GM18873 (cell line): ENCODE results near the gene PGAP3.
"Not testable (repeated sequence)": the region's sequence is repeated elsewhere in the genome, so short reads cannot be mapped to it uniquely, and the experiment has no call there.

Experiments used
- ATAC-seq: cut with Tn5 transposase; IDR thresholded peaks from one replicate; pipeline ENCODE4 v1.9.1; 2021; ENCODE audit warnings: mild to moderate bottlenecking, moderate library complexity, moderate number of reproducible peaks; ENCODE audit not compliant: unreplicated experiment, low FRiP score

The PGAP3 gene

DNA sequence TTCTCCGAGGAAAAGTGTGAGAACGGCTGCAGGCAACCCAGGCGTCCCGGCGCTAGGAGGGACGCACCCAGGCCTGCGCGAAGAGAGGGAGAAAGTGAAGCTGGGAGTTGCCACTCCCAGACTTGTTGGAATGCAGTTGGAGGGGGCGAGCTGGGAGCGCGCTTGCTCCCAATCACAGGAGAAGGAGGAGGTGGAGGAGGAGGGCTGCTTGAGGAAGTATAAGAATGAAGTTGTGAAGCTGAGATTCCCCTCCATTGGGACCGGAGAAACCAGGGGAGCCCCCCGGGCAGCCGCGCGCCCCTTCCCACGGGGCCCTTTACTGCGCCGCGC is 11.9 kb upstream of the PGAP3 start, which contains the start of gene ERBB2:
TSS of gene ERBB2 (plus strand) at position 247 of the 330 bp plus-strand sequence. CDS start 175 bp downstream, outside the sequence.
- ATAC-seq: no peak

GRCh38 chr17:39699157-39699817 is 11.4 kb upstream of the PGAP3 start:
- ATAC-seq: not testable (repeated sequence)

GRCh38 chr17:39697961-39698360 is 10.1 kb upstream of the PGAP3 start:
- ATAC-seq: no peak

GRCh38 chr17:39696731-39697130 is 8.9 kb upstream of the PGAP3 start:
- no peak for ATAC-seq

DNA sequence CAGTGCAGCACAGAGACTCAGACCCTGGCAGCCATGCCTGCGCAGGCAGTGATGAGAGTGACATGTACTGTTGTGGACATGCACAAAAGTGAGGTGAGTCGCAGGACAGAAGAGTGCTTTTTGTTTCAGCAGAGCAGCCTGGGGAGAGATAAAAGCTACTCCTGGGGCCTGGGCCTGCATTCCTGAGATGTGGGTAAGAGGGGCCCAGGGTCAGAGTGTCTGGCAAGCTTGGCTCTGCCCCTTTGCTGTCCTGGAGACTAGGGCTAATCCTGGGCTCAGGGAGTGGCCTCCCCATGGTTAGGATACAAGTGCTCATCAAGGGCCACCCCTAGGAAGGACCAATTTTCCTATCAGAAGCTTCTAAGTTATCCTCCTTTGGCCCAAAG is 7.2 kb upstream of the PGAP3 start:
- ATAC-seq: no peak

DNA sequence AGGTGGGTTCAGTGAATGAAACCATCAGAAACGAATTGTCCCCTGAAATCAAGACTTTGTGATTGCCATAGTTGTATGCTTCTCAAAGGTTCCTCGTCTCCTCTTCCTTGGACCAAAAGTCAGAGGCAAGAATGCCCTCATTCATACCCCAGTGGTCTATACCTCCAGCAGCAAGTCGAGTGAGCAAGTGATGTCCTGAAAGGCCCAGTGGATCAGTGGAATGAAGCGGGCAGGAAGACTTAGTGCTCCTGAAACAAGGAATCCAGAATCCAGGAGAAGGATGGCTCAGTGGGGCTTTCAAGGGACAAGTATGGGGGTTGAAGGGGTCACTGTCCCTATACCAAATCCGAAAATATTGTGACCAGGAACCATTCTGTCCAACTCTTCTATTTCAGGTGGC is 6.7 kb upstream of the PGAP3 start:
- no peak for ATAC-seq

DNA sequence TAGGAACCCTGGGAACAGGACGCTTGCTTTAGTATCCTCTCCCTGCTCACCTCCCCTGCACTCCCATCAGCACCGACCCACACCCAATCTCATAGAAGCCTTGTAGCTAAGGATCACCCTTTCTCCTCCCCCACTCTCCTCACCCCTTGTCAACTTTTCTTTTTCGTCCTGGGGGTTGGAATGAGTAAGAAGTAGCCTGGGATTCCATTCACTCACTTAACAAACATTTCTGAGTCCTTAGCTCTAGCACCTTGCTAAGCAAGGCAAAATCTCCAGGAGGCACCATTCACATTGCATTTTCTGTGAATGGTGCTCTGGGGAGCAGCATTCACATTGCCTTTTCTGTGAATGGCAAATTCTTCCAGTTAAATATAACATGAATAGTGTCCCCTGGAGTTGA is 1.1 kb upstream of the PGAP3 start:
- ATAC-seq: no peak

DNA sequence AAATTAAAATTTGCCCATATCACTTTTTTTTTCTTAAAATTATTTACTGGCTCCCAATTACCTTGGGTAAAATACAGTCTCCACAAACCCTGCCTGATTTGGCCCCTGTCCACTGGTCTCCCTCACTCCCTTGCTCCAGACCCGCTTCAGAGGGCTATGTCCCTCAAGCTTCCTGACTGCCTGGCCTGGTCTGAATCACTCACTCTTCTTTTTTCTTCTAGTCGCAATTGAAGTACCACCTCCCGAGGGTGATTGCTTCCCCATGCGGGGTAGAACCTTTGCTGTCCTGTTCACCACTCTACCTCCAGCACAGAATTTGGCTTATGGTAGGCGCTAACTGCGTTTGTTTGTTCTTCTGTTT is 598 bp upstream of the PGAP3 start:
- ATAC-seq: no peak

DNA sequence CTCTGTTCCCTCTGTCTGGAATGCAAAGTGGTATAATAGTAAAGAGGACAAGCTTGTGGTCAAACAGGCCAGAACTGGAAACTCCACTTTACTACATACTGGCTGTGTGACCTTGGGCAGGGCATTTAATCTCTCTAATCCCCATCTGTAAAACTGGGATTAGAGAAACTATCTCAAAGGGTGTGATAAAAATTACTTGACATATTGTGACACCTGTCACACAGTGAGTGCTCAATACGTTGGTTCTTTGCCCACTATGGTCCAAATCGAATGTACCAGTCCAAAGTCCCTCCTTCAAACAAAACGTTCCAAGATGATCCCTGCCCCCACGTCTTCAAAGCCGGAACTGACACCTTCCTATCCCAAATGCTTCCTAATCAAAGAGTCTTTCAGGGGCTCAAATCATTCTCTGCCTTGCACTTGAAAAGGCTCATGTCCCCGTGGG is 734 bp downstream of the PGAP3 start:
- no peak for ATAC-seq

GRCh38 chr17:39684369-39685192 is 3.3 kb downstream of the PGAP3 start:
- no peak for ATAC-seq

DNA sequence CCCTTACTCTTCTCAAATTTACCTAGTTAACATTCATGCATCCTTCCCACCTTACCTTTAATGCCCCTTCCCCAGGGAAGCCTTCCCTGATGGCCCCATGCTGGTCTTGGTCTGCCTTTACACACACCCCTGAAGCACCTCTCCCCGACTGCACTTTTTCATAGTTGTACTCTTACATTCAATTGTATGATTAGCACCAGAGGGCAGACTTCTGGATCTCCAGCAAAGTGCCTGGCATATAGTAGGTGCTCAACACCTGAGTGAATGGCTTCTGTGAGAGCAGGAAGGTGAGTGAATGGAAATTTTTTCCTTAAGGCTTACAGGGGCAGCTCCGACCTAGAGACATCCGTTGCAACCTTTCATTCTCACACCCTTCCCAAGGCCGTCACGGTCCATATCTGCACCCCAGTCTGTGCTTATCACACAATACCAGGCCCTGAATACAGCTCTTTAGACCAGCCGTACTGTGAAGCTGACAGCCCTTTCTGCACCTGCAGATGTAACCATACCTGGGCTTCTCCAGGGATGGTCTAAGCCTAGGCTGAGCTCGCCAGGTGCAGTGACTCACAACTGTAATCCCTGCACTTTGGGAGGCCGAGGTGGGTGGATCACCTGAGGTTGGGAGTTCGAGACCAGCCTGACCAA is 4.4 kb downstream of the PGAP3 start:
- ATAC-seq: no peak

- no peak for ATAC-seq
Measured at GRCh38 chr17:39679521-39680192, 8.2 kb downstream of the PGAP3 start.

GRCh38 chr17:39678340-39679116 is 9.3 kb downstream of the PGAP3 start:
- ATAC-seq: no peak

DNA sequence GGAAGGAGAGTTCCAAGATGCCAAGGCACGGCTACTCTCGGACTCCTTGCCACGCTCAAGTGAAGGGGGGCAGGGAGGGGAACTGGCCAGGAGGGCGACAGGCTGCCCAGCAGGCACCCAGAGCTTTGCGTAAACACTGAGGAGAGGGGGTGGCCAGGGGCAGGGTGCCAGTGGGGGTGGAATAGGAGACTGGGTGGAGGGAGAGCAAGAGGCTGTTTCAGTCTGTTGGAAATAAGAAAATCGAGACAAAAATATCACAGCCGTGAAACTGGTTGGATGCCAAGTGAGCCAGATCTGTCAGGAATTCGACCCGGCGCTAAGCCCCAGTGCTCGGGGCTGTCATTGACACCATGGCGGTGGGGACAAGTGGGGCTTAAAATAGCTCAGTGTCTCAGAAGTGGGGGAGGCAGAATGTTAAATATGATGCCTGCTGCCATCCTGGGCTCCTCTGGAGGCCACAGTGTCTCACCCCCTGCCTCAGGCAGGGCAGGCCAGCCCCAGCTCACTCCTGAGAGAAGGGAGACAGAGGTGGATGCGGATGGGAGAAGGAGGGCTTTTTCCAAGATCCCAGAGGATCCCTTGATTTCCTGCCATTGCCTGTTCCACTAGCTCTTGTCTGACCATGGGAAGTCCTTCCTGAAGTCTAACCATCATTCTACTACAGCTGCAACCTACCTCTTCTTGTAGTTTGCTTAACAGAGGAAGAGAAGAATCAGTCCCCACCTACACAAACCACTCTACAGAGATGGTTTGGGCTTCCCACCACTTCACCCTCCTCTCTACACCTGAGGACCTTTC is 10.1 kb downstream of the PGAP3 start:
- ATAC-seq: no peak

GRCh38 chr17:39677072-39677471 is 10.8 kb downstream of the PGAP3 start:
- ATAC-seq: no peak

GRCh38 chr17:39676198-39676819 is 11.5 kb downstream of the PGAP3 start:
- no peak for ATAC-seq

- no peak for ATAC-seq
Measured at GRCh38 chr17:39675390-39676082, 12.3 kb downstream of the PGAP3 start.

DNA sequence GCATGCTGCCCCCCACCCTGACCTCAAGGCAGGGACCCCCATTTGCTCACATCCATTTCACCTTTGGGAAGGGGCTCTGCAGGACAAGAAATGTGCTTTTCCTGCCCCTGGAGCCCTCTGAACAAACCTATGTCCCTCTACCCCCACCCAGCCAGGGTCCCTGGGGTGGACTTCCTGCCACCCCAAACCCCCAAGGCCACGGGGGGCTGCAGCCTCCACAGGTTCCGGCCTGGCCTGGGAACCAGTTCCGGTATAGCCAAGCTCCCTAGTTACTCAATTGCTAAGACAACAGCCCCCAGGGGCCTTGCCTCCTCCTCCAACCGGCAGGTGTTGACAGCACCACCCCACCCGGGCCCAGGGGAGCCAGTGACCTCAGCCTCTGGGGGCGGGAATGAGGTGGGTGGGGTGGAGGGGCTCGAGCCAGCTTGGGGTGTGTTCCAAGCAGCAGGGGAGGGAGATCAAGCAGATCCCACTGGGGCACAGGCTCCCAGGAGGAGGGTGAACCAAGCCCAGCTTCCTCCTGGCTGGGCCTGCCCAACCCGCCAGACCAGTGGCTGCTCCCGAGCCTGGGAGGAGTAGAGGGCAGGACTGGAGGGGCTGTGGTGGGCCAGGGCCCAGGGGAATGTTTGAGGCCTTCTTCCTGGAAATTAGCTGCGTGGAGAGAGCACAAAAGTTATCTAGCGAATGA is 13.0 kb downstream of the PGAP3 start:
- no peak for ATAC-seq
